Measurements from ENCODE around the gene CD300LB.
"Not testable (repeated sequence)": the region's sequence is repeated elsewhere in the genome, so short reads cannot be mapped to it uniquely, and the experiment has no call there.

Gene CD300LB

GRCh38 chr17:74488276-74488675 is 43.0 kb downstream of the CD300LB start:
- not testable (repeated sequence) for DNase-seq

- DNase-seq: no peak
Measured at GRCh38 chr17:74485841-74486240, 45.4 kb downstream of the CD300LB start.

- DNase-seq: no peak
Measured at GRCh38 chr17:74485022-74485743, 46.1 kb downstream of the CD300LB start.

- DNase-seq: no peak
Measured at GRCh38 chr17:74484066-74484465, 47.2 kb downstream of the CD300LB start.

- no peak for DNase-seq
Measured at GRCh38 chr17:74481621-74482020, 49.7 kb downstream of the CD300LB start.

- DNase-seq: no peak
Measured at GRCh38 chr17:74480290-74480689, 51.0 kb downstream of the CD300LB start.

GRCh38 chr17:74478420-74479100 is 52.7 kb downstream of the CD300LB start:
- no peak for DNase-seq

- DNase-seq: no peak
Measured at GRCh38 chr17:74477411-74477810, 53.9 kb downstream of the CD300LB start.

- no peak for DNase-seq
Measured at GRCh38 chr17:74475189-74475588, 56.1 kb downstream of the CD300LB start.

GRCh38 chr17:74474043-74474792 is 57.1 kb downstream of the CD300LB start:
- DNase-seq: no peak

- DNase-seq: no peak
Measured at GRCh38 chr17:74473294-74473693, 58.0 kb downstream of the CD300LB start.

GRCh38 chr17:74472890-74473289 is 58.4 kb downstream of the CD300LB start:
- DNase-seq: no peak

GRCh38 chr17:74471341-74471740 is 59.9 kb downstream of the CD300LB start:
- no peak for DNase-seq

Measured in stimulated activated CD4-positive, alpha-beta T cell treated with anti-CD3 and anti-CD28 coated beads, Interleukin-12 subunit alpha, Interleukin-12 subunit beta, amount 100 ng/mL, for 4 hours (primary cell).